ENCODE data around the gene LONP2. TPM values are rescaled to one million over a fixed set of nuclear protein-coding genes. Genes with fewer than 3 reads are reported as not detected.

Gene LONP2
- total and polyA plus RNA-seq, 9 donors: 30.0 to 101 (median 75.7) TPM

GRCh38 chr16:48378836-48379235 is 134.7 kb downstream of the LONP2 start:
- no peaks in the 10 kb centered on the region for H3K27me3 ChIP-seq
- no peak for TF ChIP-seq CTCF (IDR thresholded peaks at IDR 0.05)
- no peak for TF ChIP-seq EP300 (IDR thresholded peaks at IDR 0.05)
- TF ChIP-seq POLR2A (IDR thresholded peaks at IDR 0.05): no peak
- intact Hi-C loops (cut with DNase I): no loop called here
- no peaks in the 10 kb centered on the region for H3K36me3 ChIP-seq
- no peak overlapping the region for H3K27ac ChIP-seq
- H3K4me1 ChIP-seq (ENCODE audit: insufficient read depth): peaks cover 29% of the 10 kb centered on the region
- H3K9me3 ChIP-seq: no peaks in the 10 kb centered on the region
- no peak overlapping the region for H3K4me3 ChIP-seq
- 84 to 93% (median 90%) methylated on average over 1 of the region's 1 CpG for WGBS, 3 donors
- DNase-seq: no peak

GRCh38 chr16:48381201-48381600 is 137.1 kb downstream of the LONP2 start:
- DNase-seq: no peak
- Histone ChIP-seq H3K36me3 (no peaks in the 10 kb centered on the region), H3K27ac (no peak overlapping the region), H3K4me1 (ENCODE audit: insufficient read depth) (peaks cover 25% of the 10 kb centered on the region), H3K9me3 (no peaks in the 10 kb centered on the region), H3K27me3 (no peaks in the 10 kb centered on the region), H3K4me3 (no peak overlapping the region)
- TF ChIP-seq CTCF (IDR thresholded peaks at IDR 0.05) (no peak), EP300 (IDR thresholded peaks at IDR 0.05) (no peak), POLR2A (IDR thresholded peaks at IDR 0.05) (no peak)
- 74 to 81% (median 80%) methylated on average over 5 of the region's 5 CpGs for WGBS, 3 donors
- intact Hi-C loops (cut with DNase I): loop anchor here in 3 of 4 donors (10.0 kb wide), 3 partner anchors 124 to 234 kb away; partner anchors contain the start of gene N4BP1 (in 1 of the 3)

GRCh38 chr16:48382131-48382530 is 138.0 kb downstream of the LONP2 start:
- H3K9me3 ChIP-seq: no peaks in the 10 kb centered on the region
- DNase-seq: peak in 1 of 5 donors; percentile 1
- WGBS, 3 donors: 92 to 95% (median 95%) methylated on average over 4 of the region's 4 CpGs
- no peaks in the 10 kb centered on the region for H3K27me3 ChIP-seq
- H3K36me3 ChIP-seq: no peaks in the 10 kb centered on the region
- no peak overlapping the region for H3K27ac ChIP-seq
- H3K4me1 ChIP-seq (ENCODE audit: insufficient read depth): peaks cover 30% of the 10 kb centered on the region
- TF ChIP-seq CTCF (IDR thresholded peaks at IDR 0.05) (no peak), EP300 (IDR thresholded peaks at IDR 0.05) (no peak), POLR2A (IDR thresholded peaks at IDR 0.05) (no peak)
- H3K4me3 ChIP-seq: no peak overlapping the region
- intact Hi-C loops (cut with DNase I): loop anchor here in 3 of 4 donors (10.0 kb wide), 3 partner anchors 123 to 233 kb away; partner anchors contain the start of gene N4BP1 (in 1 of the 3)

GRCh38 chr16:48383009-48383876 is 139.1 kb downstream of the LONP2 start:
- 35 to 46% (median 43%) methylated on average over 6 of the region's 6 CpGs for WGBS, 3 donors
- peaks cover 27% of the 10 kb centered on the region for H3K4me1 ChIP-seq (ENCODE audit: insufficient read depth)

More at GRCh38 chr16:48383009-48383876, 139.1 kb downstream of the LONP2 start:
- Histone ChIP-seq H3K27me3 (no peaks in the 10 kb centered on the region), H3K9me3 (no peaks in the 10 kb centered on the region), H3K4me3 (peak overlapping the region; percentile 88), H3K36me3 (no peaks in the 10 kb centered on the region), H3K27ac (no peak overlapping the region)
- TF ChIP-seq EP300 (IDR thresholded peaks at IDR 0.05): no peak
- no peak for TF ChIP-seq POLR2A (IDR thresholded peaks at IDR 0.05)
- TF ChIP-seq CTCF (IDR thresholded peaks at IDR 0.05): no peak
- DNase-seq: no peak
- intact Hi-C loops (cut with DNase I): loop anchor here in 3 of 4 donors (10.0 kb wide), 3 partner anchors 122 to 232 kb away; partner anchors contain the start of gene N4BP1 (in 1 of the 3)
